Measurements from ENCODE around the gene LRP1.

LRP1 gene

DNA sequence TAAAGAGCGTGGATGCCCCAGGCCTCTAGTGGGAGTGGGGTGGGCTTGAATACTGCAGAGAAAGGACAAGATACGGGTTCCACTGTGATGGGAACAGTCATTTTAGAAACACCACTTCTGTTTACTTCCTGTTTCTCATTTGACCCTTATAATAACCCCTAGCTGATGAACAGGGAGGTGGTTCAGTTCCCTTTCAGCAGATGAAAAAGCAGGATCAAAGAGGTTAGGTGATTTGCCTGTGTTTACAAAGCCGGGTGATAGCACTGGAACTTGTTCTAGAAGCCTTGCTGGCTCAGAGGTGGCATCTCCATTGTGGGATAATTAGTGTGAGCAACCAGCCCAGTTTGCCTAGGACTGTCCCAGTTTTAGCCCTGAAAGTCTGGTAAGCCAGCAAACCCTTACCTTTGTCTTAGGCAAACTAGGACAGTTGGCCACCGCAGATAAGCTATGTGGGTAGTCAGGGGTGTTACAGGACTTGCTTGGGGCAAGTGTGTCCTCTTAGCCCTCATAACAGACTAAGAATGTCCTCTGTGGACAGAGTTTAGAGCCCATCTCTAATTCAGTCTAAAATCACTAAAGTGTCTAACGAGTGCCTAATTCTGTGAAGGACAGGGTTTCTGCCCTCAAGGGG is 26.6 kb downstream of the LRP1 start:
- Histone ChIP-seq H3K27ac (ENCODE audit: insufficient read depth, low read length, poor library complexity, severe bottlenecking) (no peak overlapping the region), H3K27me3 (replicated peaks; ENCODE audit: control insufficient read depth, insufficient read depth, low read length, poor library complexity, severe bottlenecking) (no peaks in the 10 kb centered on the region), H3K9me3 (ENCODE audit: control insufficient read depth, low read length) (no peaks in the 10 kb centered on the region), H3K4me1 (ENCODE audit: control insufficient read depth, insufficient read depth, low read length, poor library complexity, severe bottlenecking) (no peaks in the 10 kb centered on the region), H3K4me3 (ENCODE audit: insufficient read depth, low read depth, low read length, poor library complexity, severe bottlenecking) (no peak overlapping the region), H3K36me3 (ENCODE audit: control insufficient read depth, insufficient read depth, low read length) (no peaks in the 10 kb centered on the region)
- DNase-seq: no peak

- Histone ChIP-seq H3K27ac (ENCODE audit: insufficient read depth, low read length, poor library complexity, severe bottlenecking) (no peak overlapping the region), H3K4me1 (ENCODE audit: control insufficient read depth, insufficient read depth, low read length, poor library complexity, severe bottlenecking) (no peaks in the 10 kb centered on the region), H3K27me3 (replicated peaks; ENCODE audit: control insufficient read depth, insufficient read depth, low read length, poor library complexity, severe bottlenecking) (no peaks in the 10 kb centered on the region), H3K9me3 (ENCODE audit: control insufficient read depth, low read length) (no peaks in the 10 kb centered on the region), H3K4me3 (ENCODE audit: insufficient read depth, low read depth, low read length, poor library complexity, severe bottlenecking) (no peak overlapping the region), H3K36me3 (ENCODE audit: control insufficient read depth, insufficient read depth, low read length) (no peaks in the 10 kb centered on the region)
- DNase-seq: no peak
These were observed 28.6 kb downstream of the LRP1 start for GRCh38 chr12:57156701-57157403.

DNA sequence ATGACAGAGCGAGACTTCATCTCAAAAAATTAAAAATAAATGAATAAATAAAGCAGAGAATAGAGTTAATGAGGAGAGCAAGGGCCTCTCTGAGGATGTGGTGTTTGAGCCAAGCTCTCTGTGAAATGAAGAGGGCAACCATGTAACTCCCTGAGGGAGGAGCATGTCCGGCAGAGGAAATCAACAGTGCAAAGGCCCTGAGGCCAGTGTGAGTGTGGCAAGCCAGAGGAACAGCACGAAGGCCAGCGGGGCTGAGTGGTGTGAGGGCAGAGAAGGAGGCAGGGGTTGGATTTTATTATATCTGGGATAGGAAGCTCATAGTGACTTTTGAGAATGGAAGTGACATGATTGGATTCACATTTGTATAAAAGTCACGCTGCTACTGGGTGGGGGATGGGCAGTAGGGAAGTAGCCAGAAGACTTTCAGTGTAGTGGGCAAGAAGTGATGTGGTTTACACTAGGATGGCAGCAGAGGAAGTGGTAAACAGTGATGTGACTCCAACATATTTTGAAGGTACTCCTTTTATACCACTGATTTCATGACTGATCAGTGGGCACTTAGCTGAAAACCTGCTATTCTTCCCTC is 29.4 kb downstream of the LRP1 start:
- no peaks in the 10 kb centered on the region for H3K9me3 ChIP-seq (ENCODE audit: control insufficient read depth, low read length)
- no peaks in the 10 kb centered on the region for H3K27me3 ChIP-seq (replicated peaks; ENCODE audit: control insufficient read depth, insufficient read depth, low read length, poor library complexity, severe bottlenecking)
- no peak overlapping the region for H3K27ac ChIP-seq (ENCODE audit: insufficient read depth, low read length, poor library complexity, severe bottlenecking)
- no peaks in the 10 kb centered on the region for H3K36me3 ChIP-seq (ENCODE audit: control insufficient read depth, insufficient read depth, low read length)
- no peak overlapping the region for H3K4me3 ChIP-seq (ENCODE audit: insufficient read depth, low read depth, low read length, poor library complexity, severe bottlenecking)
- H3K4me1 ChIP-seq (ENCODE audit: control insufficient read depth, insufficient read depth, low read length, poor library complexity, severe bottlenecking): no peaks in the 10 kb centered on the region
- DNase-seq: no peak

- H3K4me1 ChIP-seq (ENCODE audit: control insufficient read depth, insufficient read depth, low read length, poor library complexity, severe bottlenecking): no peaks in the 10 kb centered on the region
- DNase-seq: no peak
- H3K36me3 ChIP-seq (ENCODE audit: control insufficient read depth, insufficient read depth, low read length): no peaks in the 10 kb centered on the region
- H3K27me3 ChIP-seq (replicated peaks; ENCODE audit: control insufficient read depth, insufficient read depth, low read length, poor library complexity, severe bottlenecking): no peaks in the 10 kb centered on the region
- no peaks in the 10 kb centered on the region for H3K9me3 ChIP-seq (ENCODE audit: control insufficient read depth, low read length)
- H3K27ac ChIP-seq (ENCODE audit: insufficient read depth, low read length, poor library complexity, severe bottlenecking): no peak overlapping the region
- H3K4me3 ChIP-seq (ENCODE audit: insufficient read depth, low read depth, low read length, poor library complexity, severe bottlenecking): no peak overlapping the region
These were observed 29.9 kb downstream of the LRP1 start for GRCh38 chr12:57158186-57158585.

DNA sequence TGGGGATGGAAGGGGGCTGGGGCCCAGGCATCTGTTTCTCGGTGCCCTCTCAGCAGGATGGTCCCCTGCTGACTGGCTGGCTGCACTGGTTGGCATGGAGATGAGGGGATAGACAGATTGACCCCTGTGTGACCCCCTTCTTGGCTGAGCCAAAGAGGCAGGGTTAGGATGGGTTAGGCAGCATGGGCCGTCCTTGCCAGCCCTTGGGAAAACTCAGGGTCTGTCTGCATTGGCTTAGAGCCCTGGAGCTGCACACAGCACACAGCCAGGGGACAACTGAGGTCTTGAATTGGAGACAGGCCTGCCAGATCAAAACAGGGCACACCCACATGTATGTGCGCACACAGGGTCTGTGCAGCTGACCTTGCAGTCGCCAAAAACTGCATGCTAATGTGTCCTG is 30.4 kb downstream of the LRP1 start:
- no peak overlapping the region for H3K4me3 ChIP-seq (ENCODE audit: insufficient read depth, low read depth, low read length, poor library complexity, severe bottlenecking)
- H3K27me3 ChIP-seq (replicated peaks; ENCODE audit: control insufficient read depth, insufficient read depth, low read length, poor library complexity, severe bottlenecking): no peaks in the 10 kb centered on the region
- H3K27ac ChIP-seq (ENCODE audit: insufficient read depth, low read length, poor library complexity, severe bottlenecking): no peak overlapping the region
- DNase-seq: no peak
- H3K36me3 ChIP-seq (ENCODE audit: control insufficient read depth, insufficient read depth, low read length): no peaks in the 10 kb centered on the region
- H3K4me1 ChIP-seq (ENCODE audit: control insufficient read depth, insufficient read depth, low read length, poor library complexity, severe bottlenecking): no peaks in the 10 kb centered on the region
- no peaks in the 10 kb centered on the region for H3K9me3 ChIP-seq (ENCODE audit: control insufficient read depth, low read length)

GRCh38 chr12:57159311-57159710 is 31.0 kb downstream of the LRP1 start:
- Histone ChIP-seq H3K27ac (ENCODE audit: insufficient read depth, low read length, poor library complexity, severe bottlenecking) (no peak overlapping the region), H3K27me3 (replicated peaks; ENCODE audit: control insufficient read depth, insufficient read depth, low read length, poor library complexity, severe bottlenecking) (no peaks in the 10 kb centered on the region), H3K4me1 (ENCODE audit: control insufficient read depth, insufficient read depth, low read length, poor library complexity, severe bottlenecking) (no peaks in the 10 kb centered on the region), H3K4me3 (ENCODE audit: insufficient read depth, low read depth, low read length, poor library complexity, severe bottlenecking) (no peak overlapping the region), H3K9me3 (ENCODE audit: control insufficient read depth, low read length) (no peaks in the 10 kb centered on the region), H3K36me3 (ENCODE audit: control insufficient read depth, insufficient read depth, low read length) (no peaks in the 10 kb centered on the region)
- DNase-seq: no peak

DNA sequence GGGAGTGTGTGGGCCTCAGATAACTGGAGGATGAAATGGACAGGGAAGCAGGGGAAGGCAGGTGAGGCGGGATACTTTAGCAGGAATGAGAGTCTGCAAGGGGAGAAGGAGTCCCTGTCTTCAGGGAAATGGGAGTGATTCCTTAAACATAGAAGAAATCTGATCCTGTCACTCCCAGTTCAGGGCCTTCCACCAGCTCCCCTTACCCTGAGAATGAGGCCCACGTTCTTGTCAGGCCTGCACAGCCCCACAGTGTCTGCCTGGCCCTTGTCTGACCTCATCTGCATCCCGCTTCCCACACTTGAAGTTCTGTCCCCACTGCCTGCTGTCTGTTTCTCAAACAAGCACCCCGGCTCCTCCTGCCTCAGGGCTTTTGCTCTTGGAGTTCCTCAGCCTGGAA is 31.8 kb downstream of the LRP1 start:
- Histone ChIP-seq H3K9me3 (ENCODE audit: control insufficient read depth, low read length) (no peaks in the 10 kb centered on the region), H3K4me3 (ENCODE audit: insufficient read depth, low read depth, low read length, poor library complexity, severe bottlenecking) (no peak overlapping the region), H3K36me3 (ENCODE audit: control insufficient read depth, insufficient read depth, low read length) (no peaks in the 10 kb centered on the region), H3K27ac (ENCODE audit: insufficient read depth, low read length, poor library complexity, severe bottlenecking) (no peak overlapping the region), H3K4me1 (ENCODE audit: control insufficient read depth, insufficient read depth, low read length, poor library complexity, severe bottlenecking) (no peaks in the 10 kb centered on the region), H3K27me3 (replicated peaks; ENCODE audit: control insufficient read depth, insufficient read depth, low read length, poor library complexity, severe bottlenecking) (no peaks in the 10 kb centered on the region)
- DNase-seq: no peak

- no peaks in the 10 kb centered on the region for H3K27me3 ChIP-seq (replicated peaks; ENCODE audit: control insufficient read depth, insufficient read depth, low read length, poor library complexity, severe bottlenecking)
- H3K36me3 ChIP-seq (ENCODE audit: control insufficient read depth, insufficient read depth, low read length): no peaks in the 10 kb centered on the region
- H3K4me3 ChIP-seq (ENCODE audit: insufficient read depth, low read depth, low read length, poor library complexity, severe bottlenecking): no peak overlapping the region
- DNase-seq: no peak
- H3K4me1 ChIP-seq (ENCODE audit: control insufficient read depth, insufficient read depth, low read length, poor library complexity, severe bottlenecking): no peaks in the 10 kb centered on the region
- no peak overlapping the region for H3K27ac ChIP-seq (ENCODE audit: insufficient read depth, low read length, poor library complexity, severe bottlenecking)
- H3K9me3 ChIP-seq (ENCODE audit: control insufficient read depth, low read length): no peaks in the 10 kb centered on the region
These were observed 32.5 kb downstream of the LRP1 start for GRCh38 chr12:57160741-57161140.

- no peaks in the 10 kb centered on the region for H3K27me3 ChIP-seq (replicated peaks; ENCODE audit: control insufficient read depth, insufficient read depth, low read length, poor library complexity, severe bottlenecking)
- no peak for DNase-seq
- H3K27ac ChIP-seq (ENCODE audit: insufficient read depth, low read length, poor library complexity, severe bottlenecking): no peak overlapping the region
- H3K4me1 ChIP-seq (ENCODE audit: control insufficient read depth, insufficient read depth, low read length, poor library complexity, severe bottlenecking): no peaks in the 10 kb centered on the region
- no peak overlapping the region for H3K4me3 ChIP-seq (ENCODE audit: insufficient read depth, low read depth, low read length, poor library complexity, severe bottlenecking)
- no peaks in the 10 kb centered on the region for H3K36me3 ChIP-seq (ENCODE audit: control insufficient read depth, insufficient read depth, low read length)
- no peaks in the 10 kb centered on the region for H3K9me3 ChIP-seq (ENCODE audit: control insufficient read depth, low read length)
These were observed 33.2 kb downstream of the LRP1 start for GRCh38 chr12:57161491-57161890.

DNA sequence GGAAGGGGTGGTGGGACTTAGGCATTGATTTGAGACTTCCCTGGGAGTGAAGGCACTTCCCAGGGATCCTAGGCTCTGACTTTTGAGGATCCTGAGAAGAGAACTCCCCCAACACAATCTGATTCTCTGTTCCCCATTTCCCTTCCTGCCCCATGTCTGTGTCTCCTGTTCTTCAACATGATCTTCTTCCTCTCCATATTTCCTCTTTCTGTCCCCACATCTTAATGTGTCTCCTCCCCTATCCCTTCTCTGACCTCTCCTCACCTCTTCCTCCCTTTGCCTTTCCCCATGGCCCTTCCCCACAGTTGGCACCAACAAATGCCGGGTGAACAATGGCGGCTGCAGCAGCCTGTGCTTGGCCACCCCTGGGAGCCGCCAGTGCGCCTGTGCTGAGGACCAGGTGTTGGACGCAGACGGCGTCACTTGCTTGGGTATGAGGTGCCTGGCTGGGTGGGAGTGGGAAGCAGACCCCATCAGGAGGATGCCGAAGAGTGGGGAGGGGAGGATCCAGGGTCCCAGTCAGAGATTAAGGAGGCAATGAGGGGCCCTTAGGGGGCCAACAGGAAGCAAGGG is 34.4 kb downstream of the LRP1 start:
- no peaks in the 10 kb centered on the region for H3K27me3 ChIP-seq (replicated peaks; ENCODE audit: control insufficient read depth, insufficient read depth, low read length, poor library complexity, severe bottlenecking)
- no peak overlapping the region for H3K4me3 ChIP-seq (ENCODE audit: insufficient read depth, low read depth, low read length, poor library complexity, severe bottlenecking)
- DNase-seq: no peak
- H3K9me3 ChIP-seq (ENCODE audit: control insufficient read depth, low read length): no peaks in the 10 kb centered on the region
- H3K36me3 ChIP-seq (ENCODE audit: control insufficient read depth, insufficient read depth, low read length): no peaks in the 10 kb centered on the region
- H3K27ac ChIP-seq (ENCODE audit: insufficient read depth, low read length, poor library complexity, severe bottlenecking): no peak overlapping the region
- no peaks in the 10 kb centered on the region for H3K4me1 ChIP-seq (ENCODE audit: control insufficient read depth, insufficient read depth, low read length, poor library complexity, severe bottlenecking)

All from effector memory CD4-positive, alpha-beta T cell (primary cell).